HCT116 (cell line): Measurements from ENCODE around the gene LATS1.

Source experiments
- EZH2phosphoT487 ChIP-seq: fragments of 200-600 bp; IDR thresholded peaks from 2 replicates; pipeline ENCODE4 v1.6.1; 2018; ENCODE audit warnings: antibody characterized with exemption, borderline replicate concordance
- TF ChIP-seq, protein P1 (sequence below), 3 experiments: fragments of 200-600 bp in 1 of 3; sonication (generic) in 1 of 3; IDR thresholded peaks in 2 of 3; conservative IDR thresholded peaks in 1 of 3; 2 replicates each; pipeline ENCODE4 v1.5.1; 2012 to 2017; ENCODE audit warnings: low read depth in 2 of 3, low read length in 2 of 3, antibody characterized with exemption in 1 of 3, borderline replicate concordance in 1 of 3, control low read depth in 1 of 3, mild to moderate bottlenecking in 1 of 3, mixed read lengths in 1 of 3, mixed run types in 1 of 3, moderate library complexity in 1 of 3; ENCODE audit not compliant: insufficient read depth in 1 of 3

DNA sequence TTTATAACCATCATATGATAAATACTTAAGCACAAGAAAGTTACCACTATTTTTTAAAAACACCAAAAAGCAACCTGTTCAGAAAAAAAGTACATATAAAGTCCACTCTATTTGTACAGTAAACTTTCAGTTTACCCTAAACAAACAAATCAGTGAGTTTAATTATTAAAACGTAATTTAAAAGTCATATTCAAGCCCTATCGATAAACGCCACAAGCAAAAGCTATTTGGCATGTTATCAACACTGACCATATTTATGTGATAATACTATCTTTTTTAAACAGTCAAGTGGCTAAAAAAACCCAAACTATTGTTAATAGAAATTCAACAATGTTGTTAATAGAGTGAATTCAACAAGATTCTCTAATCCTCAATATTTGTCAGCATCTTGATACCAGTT lies 71.3 kb downstream of the LATS1 start:
- no peak for TF ChIP-seq EZH2phosphoT487
- TF ChIP-seq, protein P1, sequence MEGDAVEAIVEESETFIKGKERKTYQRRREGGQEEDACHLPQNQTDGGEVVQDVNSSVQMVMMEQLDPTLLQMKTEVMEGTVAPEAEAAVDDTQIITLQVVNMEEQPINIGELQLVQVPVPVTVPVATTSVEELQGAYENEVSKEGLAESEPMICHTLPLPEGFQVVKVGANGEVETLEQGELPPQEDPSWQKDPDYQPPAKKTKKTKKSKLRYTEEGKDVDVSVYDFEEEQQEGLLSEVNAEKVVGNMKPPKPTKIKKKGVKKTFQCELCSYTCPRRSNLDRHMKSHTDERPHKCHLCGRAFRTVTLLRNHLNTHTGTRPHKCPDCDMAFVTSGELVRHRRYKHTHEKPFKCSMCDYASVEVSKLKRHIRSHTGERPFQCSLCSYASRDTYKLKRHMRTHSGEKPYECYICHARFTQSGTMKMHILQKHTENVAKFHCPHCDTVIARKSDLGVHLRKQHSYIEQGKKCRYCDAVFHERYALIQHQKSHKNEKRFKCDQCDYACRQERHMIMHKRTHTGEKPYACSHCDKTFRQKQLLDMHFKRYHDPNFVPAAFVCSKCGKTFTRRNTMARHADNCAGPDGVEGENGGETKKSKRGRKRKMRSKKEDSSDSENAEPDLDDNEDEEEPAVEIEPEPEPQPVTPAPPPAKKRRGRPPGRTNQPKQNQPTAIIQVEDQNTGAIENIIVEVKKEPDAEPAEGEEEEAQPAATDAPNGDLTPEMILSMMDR (IDR thresholded peaks at IDR 0.05 in 2 of 3, conservative IDR thresholded peaks at IDR 0.05 in 1 of 3; ENCODE audit: borderline replicate concordance in 1 of 3, insufficient read depth in 1 of 3, low read depth in 2 of 3, low read length in 2 of 3): no peak
